Thoracic aorta (tissue), 2 donors: Measurements from ENCODE around the gene PHF21A. TPM values are rescaled to one million over a fixed set of nuclear protein-coding genes. Genes with fewer than 3 reads are reported as not detected.

Experiments
- ATAC-seq: fragments of 150-250 bp; one replicate; pipeline ENCODE4 v1.8.0; 2017; ENCODE audit warnings: low read depth; ENCODE audit not compliant: insufficient number of reproducible peaks, low FRiP score
- DNase-seq: peaks from one replicate; pipeline ENCODE4 v3.0.0-alpha.2; 2020; ENCODE audit warnings: low spot score
- H3K27ac ChIP-seq, 2 donors: fragments of 200-600 bp; sonication (generic); 1 replicate in 1 of 2; 2 replicates in 1 of 2; pipeline ENCODE4 v1.5.1; 2016; ENCODE audit warnings: mild to moderate bottlenecking in 2 of 2, moderate library complexity in 2 of 2
- H3K27me3 ChIP-seq: fragments of 200-600 bp; sonication (generic); replicated peaks from 2 replicates; pipeline ENCODE4 v1.6.0; 2016; ENCODE audit warnings: mild to moderate bottlenecking; ENCODE audit not compliant: insufficient read depth
- H3K36me3 ChIP-seq: fragments of 200-600 bp; sonication (generic); one replicate; pipeline ENCODE4 v1.5.1; 2016
- H3K4me1 ChIP-seq, 2 donors: fragments of 200-600 bp; sonication (generic); 1 replicate in 1 of 2; 2 replicates in 1 of 2; pipeline versions ENCODE4 v1.5.1 to v1.6.0; 2016; ENCODE audit warnings: low read depth in 2 of 2, mild to moderate bottlenecking in 1 of 2; ENCODE audit not compliant: control insufficient read depth in 1 of 2
- H3K4me3 ChIP-seq: fragments of 200-600 bp; sonication (generic); 2 replicates; pipeline ENCODE4 v1.5.1; 2016; ENCODE audit warnings: mild to moderate bottlenecking
- H3K9me3 ChIP-seq: fragments of 200-600 bp; sonication (generic); 2 replicates; pipeline ENCODE4 v1.5.1; 2016
- CTCF ChIP-seq: fragments of 200-600 bp; sonication (generic); IDR thresholded peaks from one replicate; pipeline ENCODE4 v1.5.1; 2019; ENCODE audit warnings: antibody characterized with exemption
- total RNA-seq, 2 donors: library from RNA; depleted of rRNA; stranded (reverse); fragments of >200 nt; gene quantifications; one replicate each; pipeline versions ENCODE4 v1.1.0 to v1.2.3, GENCODE V29; 2016

Gene PHF21A
- total RNA-seq, 2 donors from 2014 or later, result 62.3 to 104 TPM

GRCh38 chr11:45890886-45891550 is 230.2 kb downstream of the PHF21A start:
- no peak for ATAC-seq

GRCh38 chr11:45889966-45890365 is 231.3 kb downstream of the PHF21A start:
- ATAC-seq, result no peak

More at GRCh38 chr11:45890886-45891550, 230.2 kb downstream of the PHF21A start:
- H3K9me3 ChIP-seq, result no peaks in the 10 kb centered on the region
- no peaks in the 10 kb centered on the region for H3K36me3 ChIP-seq
- no peak overlapping the region for H3K4me3 ChIP-seq
- peaks cover under 1 to 1% of the 10 kb centered on the region in 2 donors for H3K4me1 ChIP-seq
- DNase-seq, result no peak
- TF ChIP-seq CTCF, result no peak
- H3K27me3 ChIP-seq, result no peaks in the 10 kb centered on the region
- H3K27ac ChIP-seq, result no peak overlapping the region

GRCh38 chr11:45889555-45889954 is 231.7 kb downstream of the PHF21A start:
- no peak for DNase-seq
- TF ChIP-seq CTCF, result no peak
- Histone ChIP-seq H3K27ac (no peak overlapping the region), H3K27me3 (no peaks in the 10 kb centered on the region), H3K9me3 (no peaks in the 10 kb centered on the region), H3K4me3 (no peak overlapping the region), H3K36me3 (no peaks in the 10 kb centered on the region), H3K4me1 (peaks cover 6% of the 10 kb centered on the region in 2 donors)
- ATAC-seq, result no peak

More at GRCh38 chr11:45889966-45890365, 231.3 kb downstream of the PHF21A start:
- Histone ChIP-seq H3K27ac (no peak overlapping the region), H3K4me3 (no peak overlapping the region), H3K36me3 (no peaks in the 10 kb centered on the region), H3K27me3 (no peaks in the 10 kb centered on the region), H3K4me1 (peaks cover 6% of the 10 kb centered on the region in 2 donors), H3K9me3 (no peaks in the 10 kb centered on the region)
- DNase-seq, result no peak
- no peak for TF ChIP-seq CTCF

- DNase-seq, result no peak
- H3K9me3 ChIP-seq, result no peaks in the 10 kb centered on the region
- no peak overlapping the region for H3K4me3 ChIP-seq
- H3K27ac ChIP-seq, result no peak overlapping the region
- TF ChIP-seq CTCF, result no peak
- no peaks in the 10 kb centered on the region for H3K27me3 ChIP-seq
- peaks cover 6% of the 10 kb centered on the region in 2 donors for H3K4me1 ChIP-seq
- no peak for ATAC-seq
- H3K36me3 ChIP-seq, result no peaks in the 10 kb centered on the region
Observed at GRCh38 chr11:45887587-45887986, 233.7 kb downstream of the PHF21A start.

GRCh38 chr11:45886816-45887520 is 234.3 kb downstream of the PHF21A start:
- ATAC-seq, result no peak
- H3K9me3 ChIP-seq, result no peaks in the 10 kb centered on the region
- peaks cover 4% of the 10 kb centered on the region for H3K36me3 ChIP-seq
- no peaks in the 10 kb centered on the region for H3K27me3 ChIP-seq
- no peak for DNase-seq
- no peak overlapping the region for H3K27ac ChIP-seq
- TF ChIP-seq CTCF, result no peak
- H3K4me3 ChIP-seq, result no peak overlapping the region
- H3K4me1 ChIP-seq, result peaks cover 6% of the 10 kb centered on the region in 2 donors
